Fibroblast of peridontal ligament (primary cell): Measurements from ENCODE around the gene DMRT3.
A peak's percentile ranks its signal among the peaks of the same experiment; 100 is the strongest.

Experiments
- DNase-seq: peaks from one replicate; pipeline ENCODE4 v3.0.0-alpha.2; 2010; ENCODE audit errors: extremely low read depth

DMRT3 gene

GRCh38 chr9:1002678-1003077 lies 26.2 kb downstream of the DMRT3 start:
- DNase-seq: no peak

- peak; percentile 25 for DNase-seq
These were observed 28.7 kb downstream of the DMRT3 start for GRCh38 chr9:1005043-1005667.

- DNase-seq: no peak
These were observed 30.9 kb downstream of the DMRT3 start for GRCh38 chr9:1007312-1007711.

DNA sequence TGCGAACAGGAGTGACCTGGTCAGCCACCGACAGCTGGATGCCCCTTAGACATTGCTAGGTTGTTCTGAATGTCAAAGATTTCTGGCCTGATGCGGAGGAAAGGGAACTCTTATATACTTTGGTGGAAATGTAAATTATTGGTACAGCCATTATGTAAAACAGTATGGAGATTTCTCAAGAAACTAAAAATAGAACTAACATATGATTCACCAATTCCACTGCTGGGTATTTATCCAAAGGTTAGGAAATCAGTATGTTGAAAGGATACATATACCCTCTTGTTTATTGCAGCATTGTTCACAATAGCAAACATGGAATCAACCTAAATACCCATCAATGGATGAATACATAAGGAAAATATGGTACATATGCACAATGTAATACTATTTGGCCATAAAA lies 31.8 kb downstream of the DMRT3 start:
- DNase-seq: peak; percentile 10

GRCh38 chr9:1009101-1009707 lies 32.7 kb downstream of the DMRT3 start:
- peak; percentile 63 for DNase-seq

DNA sequence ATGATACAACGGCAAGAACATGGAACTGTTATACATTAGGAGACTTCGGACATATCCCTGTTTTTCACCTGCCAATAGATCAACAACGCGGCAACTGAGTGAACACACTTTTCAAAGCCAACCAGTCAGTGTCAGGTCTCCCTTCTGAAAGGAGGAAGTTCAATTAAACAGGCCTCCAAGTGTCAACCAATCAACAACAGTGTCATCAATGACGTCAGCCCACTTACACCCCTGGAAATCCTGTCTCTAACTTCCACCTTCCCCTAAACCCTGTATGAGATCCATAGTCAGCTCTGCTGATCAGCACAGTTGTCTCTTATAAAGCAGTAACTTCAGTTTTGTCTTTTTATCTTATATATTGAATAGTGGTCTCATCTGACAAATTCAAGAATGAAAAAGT lies 36.6 kb downstream of the DMRT3 start:
- no peak for DNase-seq

DNA sequence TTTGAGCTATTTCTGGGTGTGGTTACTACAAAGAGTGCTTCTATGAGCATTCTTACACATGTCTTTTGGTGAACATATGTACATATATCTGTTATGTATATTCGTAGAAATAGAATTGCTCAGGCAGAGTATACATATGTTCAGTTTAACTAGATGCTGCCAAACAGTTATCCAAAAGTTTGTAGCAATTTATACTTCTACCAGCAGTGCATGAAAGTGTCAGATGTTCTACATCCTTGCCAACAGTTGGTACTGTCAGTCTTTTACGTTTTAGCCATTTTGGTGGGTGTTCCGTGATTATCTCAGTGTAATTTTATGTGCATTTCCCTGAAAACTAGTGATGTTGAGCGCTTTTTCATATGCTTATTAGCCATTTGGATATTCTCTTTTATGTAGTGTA lies 37.8 kb downstream of the DMRT3 start:
- DNase-seq: no peak

DNA sequence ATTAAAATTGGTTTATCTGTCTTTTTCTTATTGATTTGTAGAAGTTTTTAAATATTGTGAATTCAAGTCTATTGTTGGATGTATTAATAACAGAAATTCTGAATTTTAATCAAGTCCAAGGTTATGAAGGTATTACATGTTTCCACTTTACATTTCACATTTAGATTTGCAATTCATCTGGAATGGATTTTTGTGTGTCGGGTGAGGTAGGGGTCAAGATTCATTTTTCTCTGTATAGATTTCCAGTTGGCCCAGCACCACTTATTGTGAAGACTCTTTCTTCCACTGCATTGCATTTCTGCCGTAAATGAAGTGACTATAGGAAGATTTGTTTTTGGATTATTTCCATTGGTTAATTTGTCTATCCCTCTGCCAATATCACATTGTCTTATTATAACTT lies 38.2 kb downstream of the DMRT3 start:
- DNase-seq: no peak

- no peak for DNase-seq
These were observed 41.7 kb downstream of the DMRT3 start for GRCh38 chr9:1018121-1018520.

DNA sequence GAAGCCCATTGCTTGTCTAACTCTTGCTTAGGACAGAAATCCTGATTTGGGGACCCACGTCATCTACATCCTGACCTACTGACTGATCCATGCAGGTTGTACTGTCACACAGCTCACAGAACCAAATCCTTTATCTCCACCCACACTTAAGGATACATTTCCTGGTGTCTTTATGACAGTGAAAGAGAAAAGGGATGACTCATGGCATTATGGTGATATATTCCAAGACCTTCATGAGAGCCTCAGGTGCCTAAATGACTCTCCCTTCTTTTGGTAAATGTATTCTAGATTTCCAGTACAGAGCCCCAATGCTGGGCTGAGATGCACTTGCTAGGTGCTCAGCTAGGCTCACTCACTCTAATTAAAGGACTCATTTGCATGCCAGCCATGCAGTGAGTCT lies 47.7 kb downstream of the DMRT3 start:
- no peak for DNase-seq

DNA sequence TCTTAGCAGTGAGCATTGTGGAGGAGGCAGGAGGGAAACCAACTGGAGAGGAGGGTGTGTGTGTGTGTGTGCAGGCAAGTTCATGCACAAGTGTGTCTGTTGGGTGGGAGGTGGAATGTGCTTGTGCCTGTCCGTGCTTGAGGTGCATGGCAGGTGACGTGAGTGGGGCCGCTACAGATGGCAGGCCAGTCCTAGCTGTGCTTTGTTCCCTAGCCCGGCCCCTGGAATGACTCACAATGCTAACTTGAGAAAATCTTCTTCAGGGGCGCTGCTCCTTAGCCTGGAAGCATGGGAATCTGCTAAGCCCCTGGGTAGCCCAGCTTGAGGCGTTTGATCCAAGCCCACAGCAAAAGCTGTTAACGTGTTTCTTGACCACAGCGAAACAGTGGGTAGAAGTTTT lies 48.7 kb downstream of the DMRT3 start:
- no peak for DNase-seq

DNA sequence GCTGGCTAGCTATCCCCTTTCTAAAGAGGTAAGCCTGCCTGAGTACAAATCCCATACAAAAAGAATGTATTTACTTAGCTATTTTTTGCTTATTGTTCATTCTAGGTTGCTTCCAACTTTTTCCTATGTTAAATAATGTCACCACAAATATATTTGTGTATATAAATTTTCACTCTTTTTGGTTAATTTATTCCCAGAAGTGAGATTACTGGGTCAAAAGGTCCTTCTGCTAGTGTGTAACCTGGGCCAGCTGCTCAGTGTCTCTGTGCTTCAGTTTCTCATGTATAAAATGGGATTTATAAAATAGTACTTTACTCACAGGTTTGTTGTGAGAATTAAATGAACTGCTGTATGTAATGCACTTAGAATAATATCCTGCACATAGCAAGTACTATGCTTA lies 49.8 kb downstream of the DMRT3 start:
- no peak for DNase-seq

GRCh38 chr9:1028501-1029190 lies 52.2 kb downstream of the DMRT3 start:
- DNase-seq: no peak

DNA sequence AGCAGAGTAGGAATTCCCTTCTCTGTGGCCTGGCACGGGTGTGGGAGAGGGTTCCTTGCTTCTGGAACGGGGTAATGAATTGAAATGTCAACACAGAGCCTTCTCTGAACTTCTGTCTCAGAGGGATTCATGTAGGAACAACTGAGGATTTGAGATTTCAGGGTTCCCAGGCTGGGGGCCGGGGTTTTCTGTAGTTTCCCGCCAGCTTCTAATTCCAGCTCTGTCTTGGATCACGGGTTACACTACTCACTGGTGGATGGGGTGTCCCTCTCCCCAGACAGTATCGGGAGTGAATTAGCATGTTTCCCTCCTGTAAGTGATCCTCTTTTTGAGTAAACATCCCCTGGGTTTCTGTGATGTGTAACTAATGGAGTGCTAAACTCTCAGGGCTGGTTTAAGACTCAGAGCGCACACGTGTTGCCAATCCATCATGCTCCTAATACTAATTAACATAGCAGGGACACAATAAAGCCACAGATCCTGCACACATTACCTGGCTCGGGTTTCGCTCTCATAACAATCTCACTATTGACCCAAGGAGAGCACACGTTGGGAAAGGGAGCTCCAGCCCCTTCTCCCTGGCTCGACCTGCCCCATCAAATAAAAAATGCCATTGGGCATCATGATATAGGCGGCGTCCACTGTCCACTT lies 55.6 kb downstream of the DMRT3 start:
- no peak for DNase-seq

DNA sequence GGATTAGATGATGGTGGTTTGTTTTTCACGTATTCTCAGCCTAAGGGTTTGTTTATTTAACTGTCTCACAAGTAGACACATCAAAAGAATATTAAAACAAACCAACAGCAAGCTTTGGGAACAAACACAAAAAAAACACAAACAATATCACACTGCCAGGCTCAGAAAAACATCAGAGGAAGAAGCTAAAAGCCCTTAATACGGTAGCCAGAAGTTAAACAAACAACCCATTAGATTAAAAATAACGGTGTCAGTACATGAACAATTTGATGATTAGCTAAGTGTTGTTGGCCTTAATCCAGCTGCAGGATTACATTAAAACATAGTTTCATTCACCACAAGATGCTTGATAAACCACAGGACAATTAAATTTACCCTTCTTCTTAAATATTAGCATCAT lies 57.8 kb downstream of the DMRT3 start:
- no peak for DNase-seq

GRCh38 chr9:1039589-1039988 lies 63.1 kb downstream of the DMRT3 start:
- no peak for DNase-seq
